GM12892 (cell line): ENCODE measurements around the gene EHBP1.

ENCODE experiments used
- POLR2A ChIP-seq: IDR thresholded peaks from 2 replicates; pipeline ENCODE4 v1.6.1; 2011; ENCODE audit warnings: low read depth, low read length, control low read depth
- POLR2AphosphoS5 ChIP-seq: IDR thresholded peaks from 2 replicates; pipeline ENCODE4 v1.6.1; 2011; ENCODE audit warnings: low read depth, low read length, control low read depth
- TAF1 ChIP-seq: IDR thresholded peaks from 2 replicates; pipeline ENCODE4 v1.6.1; 2011; ENCODE audit warnings: low read depth, mild to moderate bottlenecking, control low read depth, low read length, borderline replicate concordance

DNA sequence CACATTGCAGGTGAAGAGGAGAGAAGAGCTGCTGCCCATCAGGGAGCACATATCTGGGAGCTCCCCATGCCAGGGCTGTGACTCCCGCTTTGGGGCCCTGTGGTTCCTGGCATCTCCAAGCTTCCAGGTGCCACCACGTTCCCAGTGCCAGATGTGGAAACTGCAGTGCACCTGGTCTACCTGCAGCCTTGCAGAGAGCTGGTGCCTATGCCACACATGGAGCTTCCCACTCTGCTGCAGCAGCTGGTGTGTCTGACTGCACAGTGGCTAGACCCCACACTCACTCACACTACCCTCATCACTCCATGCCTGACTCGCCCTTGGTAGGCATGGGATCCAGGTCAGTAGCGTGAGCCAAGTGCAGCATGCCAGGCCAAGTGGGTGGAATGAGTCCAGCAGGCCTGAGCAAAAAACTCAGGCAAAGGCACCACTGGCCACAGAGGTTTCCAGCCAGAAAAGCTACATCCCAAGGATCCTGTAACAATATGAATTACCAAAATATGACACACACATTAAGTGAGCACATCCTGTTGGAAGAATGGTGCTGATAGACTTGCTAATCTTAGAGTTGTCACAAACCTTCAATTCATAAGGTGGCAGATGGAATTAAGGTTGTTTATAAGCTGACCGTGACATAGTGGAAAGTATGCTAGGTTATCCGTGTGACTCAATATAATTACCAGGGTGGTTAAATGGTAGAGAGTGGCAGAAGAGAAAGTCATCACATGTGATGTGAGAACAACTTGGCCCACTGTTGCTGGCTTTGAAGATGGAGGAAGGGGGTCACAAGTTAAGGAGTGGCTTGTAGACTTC, 150.9 kb downstream of the EHBP1 start:
- TF ChIP-seq TAF1 (no peak), POLR2A (no peak), POLR2AphosphoS5 (no peak)
